ENCODE results near the gene FLRT2. TPM values are rescaled to one million over a fixed set of nuclear protein-coding genes. Genes with fewer than 3 reads are reported as not detected.

The FLRT2 gene
- total RNA-seq, 1 donor from 2014 or later, result 24.6 TPM

- TF ChIP-seq CTCF (IDR thresholded peaks at IDR 0.05), result no peak
- Histone ChIP-seq H3K4me1 (no peaks in the 10 kb centered on the region), H3K27me3 (no peaks in the 10 kb centered on the region), H3K27ac (no peak overlapping the region), H3K9me3 (no peaks in the 10 kb centered on the region), H3K4me3 (no peak overlapping the region), H3K36me3 (no peaks in the 10 kb centered on the region)
- DNase-seq (ENCODE audit: low spot score in 2 of 2), result no peak
- intact Hi-C loops (cut with DNase I), result no loop called here
These were observed 130.4 kb downstream of the FLRT2 start for GRCh38 chr14:85660243-85660922.

- no peaks in the 10 kb centered on the region for H3K4me1 ChIP-seq
- DNase-seq (ENCODE audit: low spot score in 2 of 2), result no peak
- no peak overlapping the region for H3K27ac ChIP-seq
- no peaks in the 10 kb centered on the region for H3K36me3 ChIP-seq
- intact Hi-C loops (cut with DNase I), result no loop called here
- TF ChIP-seq CTCF (IDR thresholded peaks at IDR 0.05), result no peak
- no peaks in the 10 kb centered on the region for H3K9me3 ChIP-seq
- H3K27me3 ChIP-seq, result no peaks in the 10 kb centered on the region
- no peak overlapping the region for H3K4me3 ChIP-seq
These were observed 132.2 kb downstream of the FLRT2 start for GRCh38 chr14:85662096-85662495.

- H3K9me3 ChIP-seq, result no peaks in the 10 kb centered on the region
- TF ChIP-seq CTCF (IDR thresholded peaks at IDR 0.05), result no peak
- H3K4me1 ChIP-seq, result no peaks in the 10 kb centered on the region
- H3K36me3 ChIP-seq, result no peaks in the 10 kb centered on the region
- no peaks in the 10 kb centered on the region for H3K27me3 ChIP-seq
- no peak overlapping the region for H3K27ac ChIP-seq
- H3K4me3 ChIP-seq, result no peak overlapping the region
- intact Hi-C loops (cut with DNase I), result no loop called here
- no peak for DNase-seq (ENCODE audit: low spot score in 2 of 2)
These were observed 133.3 kb downstream of the FLRT2 start for GRCh38 chr14:85663256-85663655.

- no peak overlapping the region for H3K27ac ChIP-seq
- no peaks in the 10 kb centered on the region for H3K27me3 ChIP-seq
- no peaks in the 10 kb centered on the region for H3K36me3 ChIP-seq
- no peak overlapping the region for H3K4me3 ChIP-seq
- no peak for TF ChIP-seq CTCF (IDR thresholded peaks at IDR 0.05)
- H3K9me3 ChIP-seq, result no peaks in the 10 kb centered on the region
- no peak for DNase-seq (ENCODE audit: low spot score in 2 of 2)
- intact Hi-C loops (cut with DNase I), result no loop called here
- no peaks in the 10 kb centered on the region for H3K4me1 ChIP-seq
These were observed 133.7 kb downstream of the FLRT2 start for GRCh38 chr14:85663667-85664066.

- Histone ChIP-seq H3K4me1 (no peaks in the 10 kb centered on the region), H3K4me3 (no peak overlapping the region), H3K36me3 (no peaks in the 10 kb centered on the region), H3K9me3 (no peaks in the 10 kb centered on the region), H3K27ac (no peak overlapping the region), H3K27me3 (no peaks in the 10 kb centered on the region)
- no peak for DNase-seq (ENCODE audit: low spot score in 2 of 2)
- intact Hi-C loops (cut with DNase I), result no loop called here
- no peak for TF ChIP-seq CTCF (IDR thresholded peaks at IDR 0.05)
These were observed 146.0 kb downstream of the FLRT2 start for GRCh38 chr14:85675957-85676356.

GRCh38 chr14:85686908-85687307, 157.0 kb downstream of the FLRT2 start:
- TF ChIP-seq CTCF (IDR thresholded peaks at IDR 0.05), result no peak
- no peak for DNase-seq (ENCODE audit: low spot score in 2 of 2)
- no peaks in the 10 kb centered on the region for H3K4me1 ChIP-seq

More at GRCh38 chr14:85686908-85687307, 157.0 kb downstream of the FLRT2 start:
- intact Hi-C loops (cut with DNase I), result no loop called here
- H3K36me3 ChIP-seq, result no peaks in the 10 kb centered on the region
- no peaks in the 10 kb centered on the region for H3K27me3 ChIP-seq
- no peak overlapping the region for H3K4me3 ChIP-seq
- no peak overlapping the region for H3K27ac ChIP-seq
- no peaks in the 10 kb centered on the region for H3K9me3 ChIP-seq

Measured in ascending aorta (tissue), 2 donors.